GM13976 (cell line): ENCODE results near the gene PLCXD3.

Experiments
- DNase-seq: peaks from one replicate; pipeline ENCODE4 v3.0.0; 2012; ENCODE audit warnings: low spot score
- CTCF ChIP-seq: IDR thresholded peaks from 2 replicates; pipeline ENCODE4 v1.5.1; 2012; ENCODE audit warnings: borderline replicate concordance, mild to moderate bottlenecking; ENCODE audit not compliant: insufficient read depth; ENCODE audit errors: extremely low read depth, missing control alignments, control extremely low read depth
- in situ Hi-C: fragments of 300-500 bp; cut with MboI; formaldehyde crosslinking; loops from one replicate; pipeline ENCODE4 v1.12.0; 2022; ENCODE audit warnings: low sequenced_read_pairs, mixed read lengths, inconsistent platforms; ENCODE audit not compliant: unreplicated experiment

Gene PLCXD3

GRCh38 chr5:41410737-41411136, 99.7 kb downstream of the PLCXD3 start:
- in situ Hi-C loops, result no loop called here
- TF ChIP-seq CTCF, result no peak
- DNase-seq, result no peak

GRCh38 chr5:41410307-41410706, 100.1 kb downstream of the PLCXD3 start:
- in situ Hi-C loops, result no loop called here
- no peak for TF ChIP-seq CTCF
- no peak for DNase-seq

- in situ Hi-C loops, result no loop called here
- no peak for DNase-seq
- no peak for TF ChIP-seq CTCF
Measured at GRCh38 chr5:41408676-41409443, 101.5 kb downstream of the PLCXD3 start.

GRCh38 chr5:41406936-41407335, 103.5 kb downstream of the PLCXD3 start:
- no peak for TF ChIP-seq CTCF
- DNase-seq, result no peak
- in situ Hi-C loops, result no loop called here

- no peak for DNase-seq
Measured at GRCh38 chr5:41406424-41406823, 104.0 kb downstream of the PLCXD3 start.

GRCh38 chr5:41404757-41405156, 105.6 kb downstream of the PLCXD3 start:
- TF ChIP-seq CTCF, result no peak
- DNase-seq, result no peak
- in situ Hi-C loops, result no loop called here

More at GRCh38 chr5:41406424-41406823, 104.0 kb downstream of the PLCXD3 start:
- in situ Hi-C loops, result no loop called here
- no peak for TF ChIP-seq CTCF

GRCh38 chr5:41403846-41404245, 106.6 kb downstream of the PLCXD3 start:
- no peak for DNase-seq
- in situ Hi-C loops, result no loop called here
- no peak for TF ChIP-seq CTCF
